Osteocyte (in vitro differentiated cells): ENCODE data around the gene GLIS1. TPM values are rescaled to one million over a fixed set of nuclear protein-coding genes. Genes with fewer than 3 reads are reported as not detected.

Experiments
- DNase-seq: peaks from one replicate; pipeline ENCODE4 v3.0.0; 2021; ENCODE audit warnings: mixed read lengths; ENCODE audit not compliant: unreplicated experiment; ENCODE audit errors: extremely low spot score
- H3K27ac Mint-ChIP-seq: one replicate; pipeline ENCODE4 v1.8.0; 2021; ENCODE audit warnings: mild to moderate bottlenecking, mixed read lengths; ENCODE audit not compliant: unreplicated experiment
- H3K27me3 Mint-ChIP-seq: one replicate; pipeline ENCODE4 v1.8.0; 2021; ENCODE audit warnings: mixed read lengths; ENCODE audit not compliant: unreplicated experiment
- H3K36me3 Mint-ChIP-seq: one replicate; pipeline ENCODE4 v1.8.0; 2021; ENCODE audit warnings: mixed read lengths; ENCODE audit not compliant: unreplicated experiment
- H3K4me1 Mint-ChIP-seq: one replicate; pipeline ENCODE4 v1.8.0; 2021; ENCODE audit warnings: mixed read lengths; ENCODE audit not compliant: unreplicated experiment
- H3K4me3 Mint-ChIP-seq: one replicate; pipeline ENCODE4 v1.8.0; 2021; ENCODE audit warnings: mild to moderate bottlenecking, moderate library complexity, mixed read lengths; ENCODE audit not compliant: unreplicated experiment
- H3K9me3 Mint-ChIP-seq: one replicate; pipeline ENCODE4 v1.8.0; 2021; ENCODE audit warnings: mixed read lengths; ENCODE audit not compliant: unreplicated experiment
- CTCF ChIP-seq: fragments of 200-600 bp; sonication (generic); IDR thresholded peaks from 2 replicates; pipeline ENCODE4 v1.5.0; 2021; ENCODE audit warnings: antibody characterized with exemption, mild to moderate bottlenecking, moderate library complexity
- total RNA-seq: library from RNA; stranded (reverse); gene quantifications from 2 replicates; pipeline ENCODE4 v1.2.1, GENCODE V29; 2021

Gene GLIS1
- total RNA-seq, 1 donor from 2014 or later, result 38.3 TPM

DNA sequence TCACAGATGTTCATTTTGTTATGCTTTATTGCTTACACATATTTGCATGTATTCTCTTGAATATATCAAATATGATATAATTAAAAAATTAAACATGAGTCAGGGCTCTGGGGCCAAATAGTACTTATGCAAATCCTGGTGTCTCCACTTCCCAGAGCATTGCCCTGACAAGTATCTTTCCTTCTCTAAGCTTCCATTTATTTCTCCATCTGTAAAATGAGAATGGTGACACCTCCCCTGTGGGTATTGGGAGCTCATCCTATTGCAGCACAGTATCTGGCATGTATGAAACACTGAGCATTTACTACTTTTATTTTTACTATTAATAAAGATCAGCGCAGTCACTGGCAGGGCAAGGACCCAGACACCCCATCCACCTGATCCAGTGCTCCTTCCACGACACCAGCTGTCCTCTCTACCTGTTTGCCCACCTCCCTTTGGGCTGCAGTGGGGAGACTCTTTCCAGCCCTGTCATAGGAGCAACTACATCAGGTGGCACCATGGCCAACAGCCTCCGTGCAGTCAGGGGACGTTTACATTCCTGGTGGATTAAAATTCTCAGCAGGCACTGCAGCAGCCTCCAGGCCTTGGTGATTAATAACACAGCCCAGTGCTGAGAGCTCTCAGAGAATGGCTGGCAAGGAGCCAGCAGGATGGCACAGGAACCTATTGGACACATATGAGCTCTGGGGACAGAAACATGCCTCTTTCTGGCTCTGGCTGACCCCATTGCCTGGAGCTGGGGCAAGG, 166.7 kb downstream of the GLIS1 start:
- Mint-ChIP-seq H3K27ac (peak overlapping the region; percentile 95), H3K36me3 (peaks cover 18% of the 10 kb centered on the region), H3K4me3 (no peak overlapping the region)

DNA sequence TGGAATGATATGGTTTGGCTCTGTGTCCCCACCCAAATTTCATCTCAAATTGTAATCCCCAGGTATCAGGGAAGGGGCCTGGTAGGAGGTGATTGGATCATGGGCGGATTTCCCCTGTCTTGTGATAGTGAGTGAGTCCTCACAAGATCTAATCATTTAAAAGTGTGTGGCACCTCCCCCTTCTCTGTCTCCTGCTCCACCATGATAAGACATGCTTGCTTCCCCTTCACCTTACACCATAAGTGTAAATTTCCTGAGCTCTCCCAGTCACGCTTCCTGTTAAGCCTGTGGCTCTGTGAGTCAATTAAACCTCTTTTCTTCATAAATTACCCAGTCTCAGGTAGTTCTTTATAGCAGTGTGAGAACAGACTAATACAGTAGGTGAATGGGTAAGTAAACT, 170.4 kb downstream of the GLIS1 start:
- Mint-ChIP-seq H3K36me3 (peaks cover 25% of the 10 kb centered on the region), H3K27ac (no peak overlapping the region)

More for the DNA sequence above, 166.7 kb downstream of the GLIS1 start:
- TF ChIP-seq CTCF, result no peak
- no peak for DNase-seq
- Mint-ChIP-seq H3K27me3 (no peaks in the 10 kb centered on the region), H3K9me3 (no peaks in the 10 kb centered on the region), H3K4me1 (peaks cover 56% of the 10 kb centered on the region)

GRCh38 chr1:53567851-53568250, 171.1 kb downstream of the GLIS1 start:
- no peak overlapping the region for H3K27ac Mint-ChIP-seq
- peaks cover 22% of the 10 kb centered on the region for H3K4me1 Mint-ChIP-seq
- DNase-seq, result no peak
- peaks cover 25% of the 10 kb centered on the region for H3K36me3 Mint-ChIP-seq
- H3K4me3 Mint-ChIP-seq, result no peak overlapping the region
- TF ChIP-seq CTCF, result no peak
- H3K27me3 Mint-ChIP-seq, result no peaks in the 10 kb centered on the region
- H3K9me3 Mint-ChIP-seq, result no peaks in the 10 kb centered on the region

More for the DNA sequence above, 170.4 kb downstream of the GLIS1 start:
- H3K4me1 Mint-ChIP-seq, result peaks cover 28% of the 10 kb centered on the region
- no peaks in the 10 kb centered on the region for H3K27me3 Mint-ChIP-seq
- no peak overlapping the region for H3K4me3 Mint-ChIP-seq
- TF ChIP-seq CTCF, result no peak
- no peak for DNase-seq
- H3K9me3 Mint-ChIP-seq, result no peaks in the 10 kb centered on the region

- DNase-seq, result no peak
- H3K36me3 Mint-ChIP-seq, result peaks cover 26% of the 10 kb centered on the region
- H3K4me3 Mint-ChIP-seq, result no peak overlapping the region
- no peak overlapping the region for H3K27ac Mint-ChIP-seq
- H3K9me3 Mint-ChIP-seq, result no peaks in the 10 kb centered on the region
- H3K4me1 Mint-ChIP-seq, result peaks cover 19% of the 10 kb centered on the region
- H3K27me3 Mint-ChIP-seq, result no peaks in the 10 kb centered on the region
- TF ChIP-seq CTCF, result no peak
Observed at GRCh38 chr1:53567450-53567849, 171.5 kb downstream of the GLIS1 start.

GRCh38 chr1:53563611-53564010, 175.4 kb downstream of the GLIS1 start:
- H3K4me1 Mint-ChIP-seq, result peaks cover 22% of the 10 kb centered on the region

More at GRCh38 chr1:53563611-53564010, 175.4 kb downstream of the GLIS1 start:
- no peak for TF ChIP-seq CTCF
- peaks cover 24% of the 10 kb centered on the region for H3K36me3 Mint-ChIP-seq
- no peaks in the 10 kb centered on the region for H3K27me3 Mint-ChIP-seq
- no peaks in the 10 kb centered on the region for H3K9me3 Mint-ChIP-seq
- H3K4me3 Mint-ChIP-seq, result no peak overlapping the region
- H3K27ac Mint-ChIP-seq, result no peak overlapping the region
- no peak for DNase-seq
